Endothelial cell of umbilical vein (primary cell): ENCODE results near the gene HAL. TPM values are rescaled to one million over a fixed set of nuclear protein-coding genes. Genes with fewer than 3 reads are reported as not detected.

Experiments
- BruUV-seq: library from RNA; stranded (reverse); fragments of 400-500 nt; replicated peaks from 2 replicates; lab custom pipeline; 2021; lab: Mats Ljungman, UMichigan
- CTCF ChIA-PET: fragments of 300-600, 350-600 bp; sonication (Branson Sonifier 250); formaldehyde crosslinking; loops from one replicate; lab custom pipeline; 2021; ENCODE audit warnings: antibody characterized with exemption, inconsistent platforms; lab: Charles Lee
- POLR2A ChIA-PET: fragments of 300-600, 350-600 bp; sonication (Branson Sonifier 250); formaldehyde crosslinking; loops from one replicate; lab custom pipeline; 2021; ENCODE audit warnings: antibody characterized with exemption, inconsistent platforms; lab: Charles Lee
- DNase-seq: peaks from one replicate; pipeline ENCODE4 v3.0.0-alpha.2; 2011; ENCODE audit warnings: low read depth, low spot score
- FAIRE-seq: peaks from 2 replicates; lab custom pipeline; 2011; peaks lifted over from hg19 to GRCh38; lab: Jason Lieb, UNC
- H2AFZ ChIP-seq: 2 replicates; pipeline ENCODE4 v1.6.0; 2012; ENCODE audit warnings: low read depth, low read length, control low read depth, inconsistent platforms
- H3K27ac ChIP-seq: 2 replicates; pipeline ENCODE4 v1.5.1; 2011; ENCODE audit warnings: low read depth, mild to moderate bottlenecking, control low read depth, low read length, moderate library complexity; ENCODE audit not compliant: insufficient read depth
- H3K27me3 ChIP-seq, 2 experiments: 2 replicates each; pipeline versions ENCODE4 v1.6.0 to v1.6.1; 2011; ENCODE audit warnings: low read length in 2 of 2, mixed read lengths in 1 of 2; ENCODE audit not compliant: control insufficient read depth in 2 of 2, insufficient read depth in 2 of 2
- H3K36me3 ChIP-seq, 2 experiments: 2 replicates in 1 of 2; 3 replicates in 1 of 2; pipeline ENCODE4 v1.5.1; 2011; ENCODE audit warnings: low read length in 2 of 2, mild to moderate bottlenecking in 1 of 2, moderate library complexity in 1 of 2; ENCODE audit not compliant: control insufficient read depth in 2 of 2, insufficient read depth in 2 of 2; ENCODE audit errors: extremely low read depth in 1 of 2
- H3K4me1 ChIP-seq: 3 replicates; pipeline ENCODE4 v1.5.1; 2011; ENCODE audit warnings: mild to moderate bottlenecking, low read length; ENCODE audit not compliant: control insufficient read depth, insufficient read depth; ENCODE audit errors: extremely low read depth
- H3K4me2 ChIP-seq: 2 replicates; pipeline ENCODE4 v1.6.1; 2011; ENCODE audit warnings: low read length, control low read depth, mixed read lengths; ENCODE audit not compliant: insufficient read depth
- H3K4me3 ChIP-seq, 3 experiments: fragments of 200-600 bp in 1 of 3; sonication (generic), shearing (Covaris generic) in 1 of 3; replicated peaks in 1 of 3; 2 replicates each; pipeline ENCODE4 v1.5.1; 2011 to 2016; ENCODE audit warnings: control low read depth in 3 of 3, low read length in 3 of 3, mild to moderate bottlenecking in 2 of 3, inconsistent platforms in 1 of 3, low read depth in 1 of 3, moderate library complexity in 1 of 3; ENCODE audit not compliant: insufficient read depth in 1 of 3
- H3K79me2 ChIP-seq: 2 replicates; pipeline ENCODE4 v1.6.0; 2012; ENCODE audit warnings: low read length, inconsistent platforms; ENCODE audit not compliant: control insufficient read depth, insufficient read depth
- H3K9ac ChIP-seq: replicated peaks from 2 replicates; pipeline ENCODE3; 2011; ENCODE audit warnings: low read length, control low read depth; ENCODE audit not compliant: insufficient read depth; ENCODE audit errors: extremely low read depth
- H3K9me1 ChIP-seq: replicated peaks from 3 replicates; pipeline ENCODE4 v1.6.0; 2011; ENCODE audit warnings: mild to moderate bottlenecking, low read length; ENCODE audit not compliant: control insufficient read depth, insufficient read depth; ENCODE audit errors: extremely low read depth
- H3K9me3 ChIP-seq: replicated peaks from 2 replicates; pipeline ENCODE4 v1.5.1; 2012; ENCODE audit warnings: low read length, inconsistent platforms; ENCODE audit not compliant: control insufficient read depth, insufficient read depth
- H4K20me1 ChIP-seq: replicated peaks from 2 replicates; pipeline ENCODE3; 2011; ENCODE audit warnings: mild to moderate bottlenecking, low read length; ENCODE audit not compliant: control insufficient read depth, insufficient read depth; ENCODE audit errors: extremely low read depth
- CTCF ChIP-seq, 2 donors: IDR thresholded peaks; 1 replicate in 1 of 2; 2 replicates in 1 of 2; pipeline ENCODE4 v1.5.1; 2011; ENCODE audit warnings: low read length in 2 of 2, mild to moderate bottlenecking in 2 of 2, moderate library complexity in 2 of 2, control low read depth in 1 of 2, inconsistent platforms in 1 of 2, low read depth in 1 of 2; ENCODE audit not compliant: insufficient read depth in 1 of 2; ENCODE audit errors: extremely low read depth in 1 of 2
- GATA2 ChIP-seq: IDR thresholded peaks from 2 replicates; pipeline ENCODE4 v1.7.0; 2011; ENCODE audit warnings: low read depth, mild to moderate bottlenecking, moderate library complexity, mixed read lengths, low read length; ENCODE audit not compliant: insufficient read length, insufficient read depth
- POLR2AphosphoS5 ChIP-seq: IDR thresholded peaks from 2 replicates; pipeline ENCODE4 v1.6.1; 2012; ENCODE audit warnings: low read depth, mild to moderate bottlenecking, control low read depth, low read length, moderate library complexity; ENCODE audit not compliant: insufficient read depth
- dilution Hi-C: fragments of 300-500 bp; cut with MboI; formaldehyde crosslinking; loops from one replicate; pipeline ENCODE4 v1.15.0; 2019; ENCODE audit warnings: low sequenced_read_pairs; ENCODE audit not compliant: extremely low pct_ligation_motif_present
- intact Hi-C: fragments of 100-400 bp; cut with micrococcal nuclease; formaldehyde crosslinking; loops from one replicate; pipeline ENCODE4 v1.10.0; 2022
- polyA plus RNA-seq, 4 experiments: library from polyadenylated mRNA; depleted of rRNA in 3 of 4; stranded (reverse) in 3 of 4; unstranded in 1 of 4; fragments of >200 nt; gene quantifications; 2 replicates each; pipeline versions ENCODE4 v1.2.1 to v1.2.3, GENCODE V29; 2011 to 2012; ENCODE audit warnings: missing spikeins in 1 of 4
- total RNA-seq: library from RNA; stranded (reverse); gene quantifications from 2 replicates; pipeline ENCODE4 v1.2.3, GENCODE V29; 2021

Gene HAL
- total and polyA plus RNA-seq, 2 donors (not counting 3 experiments of a cell fraction or from before 2014, with no cell fraction given) = 0.18 to 0.62 TPM

- Histone ChIP-seq H2AFZ (peak within 1 kb of the TSS; percentile 93), H3K4me1 (peaks cover 4% of the 10 kb centered on the region), H3K36me3 (no peaks in the 10 kb centered on the region), H3K4me2 (peak within 1 kb of the TSS; percentile 77), H3K27me3 (peaks cover 0 to 15% of the 10 kb centered on the region in 2 experiments), H3K9ac (no peak within 1 kb of the TSS), H4K20me1 (no peaks in the 10 kb centered on the region), H3K9me1 (no peaks in the 10 kb centered on the region), H3K9me3 (no peaks in the 10 kb centered on the region), H3K4me3 (peak within 1 kb of the TSS; percentile 33 to 64 (median 52)), H3K79me2 (no peaks in the 10 kb centered on the region), H3K27ac (no peak within 1 kb of the TSS)
- TF ChIP-seq POLR2AphosphoS5 = no peak
- no peak for TF ChIP-seq GATA2
- TF ChIP-seq CTCF (IDR thresholded peaks at IDR 0.05; ENCODE audit: extremely low read depth in 1 of 2, insufficient read depth in 1 of 2, low read depth in 1 of 2, low read length in 2 of 2) = peak in 1 of 2 donors; percentile 36
- BruUV-seq = no TSS peak
- intact Hi-C loops (no loop called here), dilution Hi-C loops (no loop called here)
- POLR2A ChIA-PET = no interaction called here
- DNase-seq (peak; percentile 59), FAIRE-seq (no peak)
- CTCF ChIA-PET = interaction anchor here (1.0 to 4.2 kb wide), 3 partner anchors 9 to 55 kb away, joined by 4 to 13 read pairs (median 5); no protein-coding TSS in a partner anchor
Measured at GRCh38 chr12:95943330-95943842, 52.8 kb downstream of the HAL start, which contains the start of gene AMDHD1. Gene AMDHD1, plus strand, starts transcription at chr12:95943331. Its CDS starts 68 bp downstream, at chr12:95943399.
